Lung (tissue), 12 donors: ENCODE measurements around the gene HSP90AB1. TPM values are rescaled to one million over a fixed set of nuclear protein-coding genes. Genes with fewer than 3 reads are reported as not detected.

ENCODE experiments used
- ATAC-seq: fragments of 200-7000 bp; cut with Tn5 transposase; one replicate; pipeline ENCODE4 v1.9.1; 2020; ENCODE audit warnings: moderate number of reproducible peaks; ENCODE audit not compliant: insufficient read depth, low FRiP score
- DNase-seq, 3 donors: peaks; one replicate each; pipeline ENCODE4 v3.0.0-alpha.2; 2013 to 2017
- H3K27ac ChIP-seq, 2 donors: one replicate each; pipeline ENCODE4 v1.5.1; 2013; ENCODE audit warnings: mild to moderate bottlenecking in 2 of 2, moderate library complexity in 2 of 2, control low read depth in 1 of 2, inconsistent platforms in 1 of 2, low read depth in 1 of 2, low read length in 1 of 2
- H3K27me3 ChIP-seq, 3 donors: one replicate each; pipeline ENCODE4 v1.5.1; 2013; ENCODE audit warnings: low read length in 2 of 3; ENCODE audit not compliant: control insufficient read depth in 3 of 3, insufficient read depth in 3 of 3
- H3K36me3 ChIP-seq, 4 donors: one replicate each; pipeline ENCODE4 v1.5.1; 2013; ENCODE audit warnings: low read length in 4 of 4, mild to moderate bottlenecking in 1 of 4, moderate library complexity in 1 of 4; ENCODE audit not compliant: control insufficient read depth in 4 of 4, insufficient read depth in 4 of 4
- H3K4me1 ChIP-seq, 5 donors: one replicate each; pipeline ENCODE4 v1.5.1; 2013; ENCODE audit warnings: low read length in 5 of 5, mild to moderate bottlenecking in 2 of 5, moderate library complexity in 1 of 5; ENCODE audit not compliant: control insufficient read depth in 5 of 5, insufficient read depth in 5 of 5
- H3K4me3 ChIP-seq: one replicate; pipeline ENCODE4 v1.5.1; 2013; ENCODE audit warnings: mild to moderate bottlenecking, control low read depth, moderate library complexity
- H3K9ac ChIP-seq, 2 donors: one replicate each; pipeline ENCODE4 v1.5.1; 2013; ENCODE audit warnings: low read length in 2 of 2, control low read depth in 1 of 2; ENCODE audit not compliant: insufficient read depth in 1 of 2
- H3K9me3 ChIP-seq, 4 donors: one replicate each; pipeline ENCODE4 v1.5.1; 2013; ENCODE audit warnings: low read length in 3 of 4, mild to moderate bottlenecking in 1 of 4, moderate library complexity in 1 of 4; ENCODE audit not compliant: control insufficient read depth in 4 of 4, insufficient read depth in 3 of 4
- CTCF ChIP-seq: IDR thresholded peaks from 2 replicates; pipeline ENCODE4 v1.5.1; 2012; ENCODE audit warnings: mild to moderate bottlenecking; ENCODE audit errors: control extremely low read depth, extremely low read depth
- WGBS, 2 donors: extraction: QIAGEN DNeasy Blood & Tissue Kit; methylation state at CpG; one replicate each; pipeline ENCODE4 v1.1.7; 2013; 5-methylcytosine and 5-hydroxymethylcytosine counted together
- polyA plus RNA-seq, 2 donors: library from polyadenylated mRNA; stranded (reverse); fragments of 200-250 nt; gene quantifications; one replicate each; pipeline ENCODE4 v1.2.1, GENCODE V29; 2013
- total RNA-seq, 2 donors: library from RNA; depleted of rRNA in 1 of 2; stranded (reverse); fragments of >200 nt in 1 of 2; gene quantifications; one replicate each; pipeline ENCODE4 v1.2.1, GENCODE V29; 2014 to 2021
- donor health status: control.
- donor health status: control.
- donor health status: Bipolar disorder and iron deficiency.
- donor health status: healthy.
- donor health status: DM: yes; HTN: yes; CAD: no.

HSP90AB1 gene
- total and polyA plus RNA-seq, 4 donors: 289 to 700 (median 509) TPM

GRCh38 chr6:44286747-44287146 is 39.8 kb downstream of the HSP90AB1 start:
- no peak overlapping the region for H3K4me3 ChIP-seq
- H3K27ac ChIP-seq: no peak overlapping the region
- no peak for DNase-seq
- H3K27me3 ChIP-seq: peaks cover 0 to 38% (median 4%) of the 10 kb centered on the region in 3 donors
- TF ChIP-seq CTCF: no peak
- ATAC-seq: no peak
- no peak overlapping the region for H3K9ac ChIP-seq
- no peaks in the 10 kb centered on the region for H3K36me3 ChIP-seq
- no peaks in the 10 kb centered on the region for H3K4me1 ChIP-seq
- 47 to 67% methylated on average over 2 of the region's 2 CpGs for WGBS, 2 donors
- H3K9me3 ChIP-seq: peaks cover 0 to 6% (median 0%) of the 10 kb centered on the region in 4 donors

GRCh38 chr6:44289726-44290260 is 42.9 kb downstream of the HSP90AB1 start:
- no peak overlapping the region for H3K4me3 ChIP-seq
- ATAC-seq: no peak
- no peak overlapping the region for H3K27ac ChIP-seq
- TF ChIP-seq CTCF: no peak
- H3K9ac ChIP-seq: no peak overlapping the region
- peaks cover 0 to 35% (median 7%) of the 10 kb centered on the region in 3 donors for H3K27me3 ChIP-seq
- peaks cover 0 to 3% (median 0%) of the 10 kb centered on the region in 4 donors for H3K9me3 ChIP-seq
- DNase-seq: no peak
- no peaks in the 10 kb centered on the region for H3K36me3 ChIP-seq
- WGBS, 2 donors: 52 to 59% methylated on average over 7 of the region's 7 CpGs
- H3K4me1 ChIP-seq: no peaks in the 10 kb centered on the region

GRCh38 chr6:44291841-44292240 is 44.9 kb downstream of the HSP90AB1 start:
- ATAC-seq (no peak), DNase-seq (no peak)
- Histone ChIP-seq H3K27me3 (peaks cover 0 to 51% (median 25%) of the 10 kb centered on the region in 3 donors), H3K27ac (no peak overlapping the region), H3K9me3 (peaks cover 0 to 3% (median 0%) of the 10 kb centered on the region in 4 donors), H3K4me3 (no peak overlapping the region), H3K9ac (no peak overlapping the region), H3K36me3 (no peaks in the 10 kb centered on the region), H3K4me1 (peaks cover 0 to under 1% (median 0%) of the 10 kb centered on the region in 5 donors)
- no peak for TF ChIP-seq CTCF
- WGBS, 2 donors: 65 to 82% methylated on average over 4 of the region's 4 CpGs
